H9 (cell line): ENCODE measurements around the gene TTC7B. TPM values are rescaled to one million over a fixed set of nuclear protein-coding genes. Genes with fewer than 3 reads are reported as not detected.
A peak's percentile ranks its signal among the peaks of the same experiment; 100 is the strongest.

Source experiments
- DNase-seq: peaks from one replicate; pipeline ENCODE4 v3.0.0-alpha.2; 2017
- H2AFZ ChIP-seq: one replicate; pipeline ENCODE4 v1.6.1; 2013; ENCODE audit warnings: mild to moderate bottlenecking, low read length, control low read depth, moderate library complexity
- H2AK5ac ChIP-seq: 2 replicates; pipeline ENCODE4 v1.6.1; 2013; ENCODE audit warnings: low read length, control low read depth, mixed read lengths; ENCODE audit not compliant: insufficient read length
- H2BK120ac ChIP-seq: one replicate; pipeline ENCODE4 v1.6.1; 2013; ENCODE audit warnings: low read depth, mild to moderate bottlenecking, low read length, control low read depth, inconsistent platforms; ENCODE audit not compliant: poor library complexity, severe bottlenecking
- H2BK12ac ChIP-seq: 2 replicates; pipeline ENCODE4 v1.6.1; 2013; ENCODE audit warnings: low read length, control low read depth, mixed read lengths, low read depth; ENCODE audit not compliant: insufficient read length
- H2BK15ac ChIP-seq: 2 replicates; pipeline ENCODE4 v1.6.1; 2013; ENCODE audit warnings: low read depth, low read length, control low read depth
- H2BK20ac ChIP-seq: one replicate; pipeline ENCODE4 v1.6.1; 2013; ENCODE audit warnings: low read depth, mild to moderate bottlenecking, low read length, control low read depth, inconsistent platforms; ENCODE audit not compliant: poor library complexity, severe bottlenecking
- H2BK5ac ChIP-seq: 2 replicates; pipeline ENCODE4 v1.6.1; 2013; ENCODE audit warnings: low read length, control low read depth, mixed read lengths; ENCODE audit not compliant: insufficient read length
- H3K14ac ChIP-seq: 2 replicates; pipeline ENCODE4 v1.6.1; 2013; ENCODE audit warnings: low read length, control low read depth; ENCODE audit not compliant: insufficient read depth
- H3K18ac ChIP-seq: 2 replicates; pipeline ENCODE4 v1.6.1; 2013; ENCODE audit warnings: low read depth, mild to moderate bottlenecking, mixed read lengths, low read length, control low read depth; ENCODE audit not compliant: insufficient read length
- H3K23ac ChIP-seq: 2 replicates; pipeline ENCODE4 v1.6.1; 2013; ENCODE audit warnings: low read length, control low read depth, mixed read lengths, low read depth; ENCODE audit not compliant: insufficient read length
- H3K23me2 ChIP-seq: 2 replicates; pipeline ENCODE4 v1.6.1; 2013; ENCODE audit warnings: low read depth, mild to moderate bottlenecking, mixed read lengths, low read length, control low read depth; ENCODE audit not compliant: insufficient read length, poor library complexity, severe bottlenecking
- H3K27ac ChIP-seq: 2 replicates; pipeline ENCODE4 v1.5.1; 2013; ENCODE audit warnings: low read length, control low read depth, mixed read lengths, low read depth; ENCODE audit not compliant: insufficient read length
- H3K27me3 ChIP-seq: 2 replicates; pipeline ENCODE4 v1.6.1; 2013; ENCODE audit warnings: low read length, control low read depth, inconsistent platforms; ENCODE audit not compliant: insufficient read depth
- H3K4ac ChIP-seq: 2 replicates; pipeline ENCODE4 v1.6.1; 2013; ENCODE audit warnings: low read depth, mild to moderate bottlenecking, control low read depth, inconsistent platforms, low read length, moderate library complexity
- H3K4me1 ChIP-seq: 2 replicates; pipeline ENCODE4 v1.6.1; 2013; ENCODE audit warnings: low read length, control low read depth, inconsistent platforms; ENCODE audit not compliant: insufficient read depth
- H3K4me2 ChIP-seq: 2 replicates; pipeline ENCODE4 v1.6.1; 2013; ENCODE audit warnings: low read length, control low read depth, mixed read lengths; ENCODE audit not compliant: insufficient read length, insufficient read depth
- H3K56ac ChIP-seq: 2 replicates; pipeline ENCODE4 v1.6.1; 2013; ENCODE audit warnings: low read depth, mild to moderate bottlenecking, mixed read lengths, low read length, control low read depth; ENCODE audit not compliant: insufficient read length
- H3K79me1 ChIP-seq: 2 replicates; pipeline ENCODE4 v1.6.1; 2013; ENCODE audit warnings: low read depth, mild to moderate bottlenecking, moderate library complexity, low read length, control low read depth, inconsistent platforms; ENCODE audit not compliant: insufficient read depth, poor library complexity, severe bottlenecking
- H3K79me2 ChIP-seq: 2 replicates; pipeline ENCODE4 v1.6.1; 2013; ENCODE audit warnings: low read length, control low read depth, inconsistent platforms; ENCODE audit not compliant: insufficient read depth
- H3K9ac ChIP-seq: 2 replicates; pipeline ENCODE4 v1.6.1; 2013; ENCODE audit warnings: low read length, control low read depth, mixed read lengths; ENCODE audit not compliant: insufficient read length; ENCODE audit errors: extremely low read depth
- H3K9me3 ChIP-seq: one replicate; pipeline ENCODE4 v1.6.1; 2013; ENCODE audit warnings: low read depth, low read length, inconsistent platforms; ENCODE audit not compliant: control insufficient read depth
- H3T11ph ChIP-seq: one replicate; pipeline ENCODE4 v1.6.1; 2013; ENCODE audit warnings: mild to moderate bottlenecking, low read length, control low read depth, inconsistent platforms
- H4K20me1 ChIP-seq: one replicate; pipeline ENCODE4 v1.6.1; 2013; ENCODE audit not compliant: control insufficient read depth, insufficient read length, insufficient read depth
- H4K5ac ChIP-seq: 2 replicates; pipeline ENCODE4 v1.6.1; 2013; ENCODE audit warnings: low read depth, mild to moderate bottlenecking, mixed read lengths, low read length, control low read depth; ENCODE audit not compliant: insufficient read length
- H4K8ac ChIP-seq: replicated peaks from 2 replicates; pipeline ENCODE4 v1.6.1; 2013; ENCODE audit warnings: low read length, control low read depth, mixed read lengths, low read depth; ENCODE audit not compliant: insufficient read length
- H4K91ac ChIP-seq: 2 replicates; pipeline ENCODE4 v1.6.1; 2013; ENCODE audit warnings: low read depth, mild to moderate bottlenecking, moderate library complexity, mixed read lengths, low read length, control low read depth; ENCODE audit not compliant: insufficient read length
- H3K27ac Mint-ChIP-seq, 3 experiments: 2 replicates in 2 of 3; 3 replicates in 1 of 3; pipeline ENCODE4 v1.8.0; 2020 to 2021; ENCODE audit warnings: mixed read lengths in 3 of 3, mild to moderate bottlenecking in 1 of 3, moderate library complexity in 1 of 3
- H3K27me3 Mint-ChIP-seq: 2 replicates; pipeline ENCODE4 v1.8.0; 2021; ENCODE audit warnings: low read depth, mild to moderate bottlenecking, moderate library complexity, mixed read lengths
- H3K36me3 Mint-ChIP-seq, 3 experiments: 2 replicates in 2 of 3; 3 replicates in 1 of 3; pipeline ENCODE4 v1.8.0; 2020 to 2021; ENCODE audit warnings: low read depth in 3 of 3, mixed read lengths in 3 of 3; ENCODE audit not compliant: insufficient read depth in 1 of 3
- H3K4me1 Mint-ChIP-seq, 2 experiments: 2 replicates each; pipeline ENCODE4 v1.8.0; 2020; ENCODE audit warnings: mixed read lengths in 2 of 2
- H3K4me3 Mint-ChIP-seq, 2 experiments: 2 replicates in 1 of 2; 3 replicates in 1 of 2; pipeline ENCODE4 v1.8.0; 2020 to 2021; ENCODE audit warnings: mild to moderate bottlenecking in 2 of 2, mixed read lengths in 2 of 2, moderate library complexity in 1 of 2
- H3K9me3 Mint-ChIP-seq, 2 experiments: 2 replicates in 1 of 2; 3 replicates in 1 of 2; pipeline ENCODE4 v1.8.0; 2020; ENCODE audit warnings: mild to moderate bottlenecking in 2 of 2, mixed read lengths in 2 of 2, moderate library complexity in 1 of 2
- WGBS: extraction: QIAGEN DNeasy Blood & Tissue Kit; methylation state at CpG from one replicate; pipeline ENCODE4 v1.1.7; 2013; ENCODE audit warnings: missing lambda C conversion rate, low lambda C conversion rate, mixed read lengths; ENCODE audit not compliant: insufficient read length; ENCODE audit errors: extremely low coverage; 5-methylcytosine and 5-hydroxymethylcytosine counted together
- total RNA-seq: library from RNA; stranded (reverse); gene quantifications from 2 replicates; pipeline ENCODE4 v1.2.1, GENCODE V29; 2021
- TF ChIP-seq, protein P1 (sequence below): fragments of 200-600 bp; sonication (generic); conservative IDR thresholded peaks from 3 replicates; pipeline ENCODE4 v1.8.0; 2021; ENCODE audit warnings: antibody characterized with exemption, mild to moderate bottlenecking

Gene TTC7B
- total RNA-seq, 1 experiment from 2014 or later: 33.7 TPM

DNA sequence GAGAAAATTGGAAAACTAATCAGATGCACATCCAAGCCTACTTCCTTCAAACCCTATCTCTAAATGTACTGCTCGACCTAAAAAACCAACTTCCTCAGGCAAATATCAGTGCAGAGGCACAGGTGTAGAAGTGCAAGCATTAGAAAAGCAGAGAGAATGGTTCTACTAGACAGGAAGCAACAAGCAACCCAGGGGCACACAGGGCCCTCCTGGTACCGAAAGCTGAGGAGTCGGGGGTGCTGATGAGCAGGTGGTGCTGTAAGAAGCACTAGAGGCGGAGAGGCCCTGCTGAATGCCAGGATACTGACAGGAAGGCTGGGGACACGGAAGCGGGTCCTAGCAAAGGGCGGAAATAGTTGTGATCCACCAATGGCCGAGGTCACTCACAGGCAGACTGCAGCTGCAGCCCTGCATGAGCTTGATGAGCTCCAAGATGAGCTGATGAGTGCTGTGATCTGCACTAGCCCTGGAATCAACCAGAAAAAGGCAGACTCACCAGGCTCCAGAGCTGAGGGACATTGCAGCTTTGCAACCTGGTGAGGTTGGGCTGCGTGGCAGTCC lies 85.9 kb downstream of the TTC7B start:
- Histone ChIP-seq H2AFZ (no peak overlapping the region), H3K79me1 (no peaks in the 10 kb centered on the region), H3K27ac (no peak overlapping the region), H3K18ac (no peak overlapping the region), H2BK5ac (no peak overlapping the region), H3K14ac (no peak overlapping the region), H3K9me3 (no peaks in the 10 kb centered on the region), H3K4me2 (no peak overlapping the region), H4K91ac (no peak overlapping the region), H3K23me2 (no peaks in the 10 kb centered on the region), H3K4ac (no peak overlapping the region), H2BK20ac (no peak overlapping the region), H3K79me2 (no peaks in the 10 kb centered on the region), H3K56ac (no peak overlapping the region), H2AK5ac (no peak overlapping the region), H2BK120ac (no peak overlapping the region), H3K23ac (no peak overlapping the region), H4K20me1 (no peaks in the 10 kb centered on the region), H3K27me3 (no peaks in the 10 kb centered on the region), H4K5ac (no peak overlapping the region), H3K4me1 (no peaks in the 10 kb centered on the region), H2BK15ac (no peak overlapping the region), H3K9ac (no peak overlapping the region), H4K8ac (no peak overlapping the region), H3T11ph (no peak overlapping the region), H2BK12ac (no peak overlapping the region)
- TF ChIP-seq, protein P1, sequence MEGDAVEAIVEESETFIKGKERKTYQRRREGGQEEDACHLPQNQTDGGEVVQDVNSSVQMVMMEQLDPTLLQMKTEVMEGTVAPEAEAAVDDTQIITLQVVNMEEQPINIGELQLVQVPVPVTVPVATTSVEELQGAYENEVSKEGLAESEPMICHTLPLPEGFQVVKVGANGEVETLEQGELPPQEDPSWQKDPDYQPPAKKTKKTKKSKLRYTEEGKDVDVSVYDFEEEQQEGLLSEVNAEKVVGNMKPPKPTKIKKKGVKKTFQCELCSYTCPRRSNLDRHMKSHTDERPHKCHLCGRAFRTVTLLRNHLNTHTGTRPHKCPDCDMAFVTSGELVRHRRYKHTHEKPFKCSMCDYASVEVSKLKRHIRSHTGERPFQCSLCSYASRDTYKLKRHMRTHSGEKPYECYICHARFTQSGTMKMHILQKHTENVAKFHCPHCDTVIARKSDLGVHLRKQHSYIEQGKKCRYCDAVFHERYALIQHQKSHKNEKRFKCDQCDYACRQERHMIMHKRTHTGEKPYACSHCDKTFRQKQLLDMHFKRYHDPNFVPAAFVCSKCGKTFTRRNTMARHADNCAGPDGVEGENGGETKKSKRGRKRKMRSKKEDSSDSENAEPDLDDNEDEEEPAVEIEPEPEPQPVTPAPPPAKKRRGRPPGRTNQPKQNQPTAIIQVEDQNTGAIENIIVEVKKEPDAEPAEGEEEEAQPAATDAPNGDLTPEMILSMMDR: no peak
- WGBS: no CpG with 5 or more reads among the region's 9 CpGs
- Mint-ChIP-seq H3K4me1 (peaks cover 8 to 14% of the 10 kb centered on the region in 2 experiments), H3K9me3 (no peaks in the 10 kb centered on the region), H3K27ac (peak overlapping the region in 1 of 3 experiments; percentile 14; a peak in 1 of 7 replicates), H3K4me3 (no peak overlapping the region), H3K27me3 (no peaks in the 10 kb centered on the region), H3K36me3 (no peaks in the 10 kb centered on the region; a peak in 2 of 7 replicates)
- DNase-seq: no peak
